ENCODE measurements around the gene TBC1D25. TPM values are rescaled to one million over a fixed set of nuclear protein-coding genes. Genes with fewer than 3 reads are reported as not detected.

TBC1D25 gene
- total and polyA plus RNA-seq, 12 donors: 6.1 to 22.6 (median 18.2) TPM

DNA sequence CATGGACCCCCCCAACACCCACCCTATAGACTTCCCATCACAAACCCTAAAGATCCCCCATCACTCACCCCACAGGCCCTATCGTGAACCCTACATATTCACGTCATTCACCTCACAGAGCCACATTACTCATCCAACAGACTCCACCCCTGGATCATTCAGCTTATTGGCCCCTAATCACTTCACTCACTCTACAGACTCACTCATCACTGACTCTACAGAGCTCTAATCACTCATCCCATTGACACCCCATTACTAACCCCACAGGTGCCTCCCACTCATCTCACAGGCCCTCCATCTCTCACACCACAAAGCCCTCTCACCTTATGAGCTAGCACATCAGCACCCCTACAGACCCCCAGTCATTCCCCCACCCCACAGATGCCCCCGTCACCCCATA, 6.3 kb upstream of the TBC1D25 start:
- Histone ChIP-seq H3K36me3 (peaks cover 0 to 7% (median 0%) of the 10 kb centered on the region in 9 donors), H3K27me3 (no peaks in the 10 kb centered on the region), H3K4me3 (no peak overlapping the region), H3K27ac (no peak overlapping the region), H3K9me3 (no peaks in the 10 kb centered on the region), H3K4me1 (peaks cover 0 to 3% (median 0%) of the 10 kb centered on the region in 9 donors)
- 94 to 96% methylated on average over 3 of the region's 3 CpGs for WGBS, 2 donors
- intact Hi-C loops (cut with DNase I): no loop called here
- no peak for DNase-seq
- ATAC-seq: no peak
- TF ChIP-seq, protein P1, sequence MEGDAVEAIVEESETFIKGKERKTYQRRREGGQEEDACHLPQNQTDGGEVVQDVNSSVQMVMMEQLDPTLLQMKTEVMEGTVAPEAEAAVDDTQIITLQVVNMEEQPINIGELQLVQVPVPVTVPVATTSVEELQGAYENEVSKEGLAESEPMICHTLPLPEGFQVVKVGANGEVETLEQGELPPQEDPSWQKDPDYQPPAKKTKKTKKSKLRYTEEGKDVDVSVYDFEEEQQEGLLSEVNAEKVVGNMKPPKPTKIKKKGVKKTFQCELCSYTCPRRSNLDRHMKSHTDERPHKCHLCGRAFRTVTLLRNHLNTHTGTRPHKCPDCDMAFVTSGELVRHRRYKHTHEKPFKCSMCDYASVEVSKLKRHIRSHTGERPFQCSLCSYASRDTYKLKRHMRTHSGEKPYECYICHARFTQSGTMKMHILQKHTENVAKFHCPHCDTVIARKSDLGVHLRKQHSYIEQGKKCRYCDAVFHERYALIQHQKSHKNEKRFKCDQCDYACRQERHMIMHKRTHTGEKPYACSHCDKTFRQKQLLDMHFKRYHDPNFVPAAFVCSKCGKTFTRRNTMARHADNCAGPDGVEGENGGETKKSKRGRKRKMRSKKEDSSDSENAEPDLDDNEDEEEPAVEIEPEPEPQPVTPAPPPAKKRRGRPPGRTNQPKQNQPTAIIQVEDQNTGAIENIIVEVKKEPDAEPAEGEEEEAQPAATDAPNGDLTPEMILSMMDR (IDR thresholded peaks at IDR 0.05): no peak

DNA sequence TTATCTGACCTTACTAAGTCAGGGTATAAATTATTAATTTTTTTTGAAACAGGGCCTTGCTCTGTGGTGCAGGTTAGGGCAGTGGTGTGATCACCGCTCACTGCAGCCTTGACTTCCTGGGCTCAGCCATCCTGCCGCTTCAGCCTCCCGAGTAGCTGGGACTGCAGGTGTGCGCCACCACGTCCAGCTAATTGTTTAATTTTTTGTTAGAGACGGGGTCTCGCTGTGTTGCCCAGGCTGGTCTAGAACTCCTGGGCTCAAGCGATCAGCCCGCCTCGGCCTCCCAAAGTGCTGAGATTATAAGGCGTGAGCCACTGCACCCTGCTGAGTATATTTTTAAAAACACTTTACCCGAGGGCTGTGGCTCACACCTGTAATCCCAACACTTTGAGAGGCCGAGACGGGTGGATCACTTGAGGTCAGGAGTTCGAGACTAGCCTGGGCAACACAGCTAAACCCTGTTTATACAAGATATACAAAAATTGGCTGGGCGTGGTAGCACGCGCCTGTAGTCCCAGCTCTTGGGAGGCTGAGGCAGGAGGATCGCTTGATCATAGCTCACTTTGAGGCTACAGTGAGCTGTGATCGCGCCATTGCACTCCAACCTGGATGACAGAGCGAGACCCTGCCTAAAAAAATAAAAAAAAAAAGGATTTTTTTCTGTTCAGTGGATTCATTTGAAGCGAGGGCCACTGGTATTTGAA, 721 bp upstream of the TBC1D25 start:
- intact Hi-C loops (cut with DNase I): no loop called here
- peak overlapping the region in 9 of 10 donors; percentile 63 to 79 (median 73) for H3K4me3 ChIP-seq
- WGBS, 2 donors: 83 to 87% methylated on average over 23 of the region's 23 CpGs
- H3K4me1 ChIP-seq: peaks cover 0 to 13% (median 6%) of the 10 kb centered on the region in 9 donors
- no peaks in the 10 kb centered on the region for H3K9me3 ChIP-seq
- peak overlapping the region in 9 of 10 donors; percentile 79 to 94 (median 90) for H3K27ac ChIP-seq
- H3K36me3 ChIP-seq: peaks cover 0 to 15% (median 0%) of the 10 kb centered on the region in 9 donors
- DNase-seq (no peak), ATAC-seq (peak in 2 of 8 donors; percentile 5 to 8)
- TF ChIP-seq, protein P1 (IDR thresholded peaks at IDR 0.05): no peak
- H3K27me3 ChIP-seq: no peaks in the 10 kb centered on the region

DNA sequence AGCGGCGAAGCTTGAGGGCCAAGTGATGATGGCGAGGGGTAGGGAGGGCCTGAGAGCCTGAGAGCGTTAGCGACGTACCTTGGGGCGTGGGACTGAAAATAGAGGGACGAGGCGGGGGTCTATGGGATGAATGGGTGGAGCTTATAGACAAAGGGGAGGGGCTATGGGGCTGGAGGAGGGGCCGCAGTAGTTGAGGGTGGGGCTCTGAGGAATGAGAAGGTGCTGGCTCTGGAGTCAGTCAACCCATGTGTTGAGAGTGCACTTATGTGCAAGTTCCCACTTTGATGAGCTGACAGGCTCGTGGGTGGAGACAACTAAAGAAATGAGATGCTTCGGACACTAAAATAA, 488 bp downstream of the TBC1D25 start:
- no peaks in the 10 kb centered on the region for H3K27me3 ChIP-seq
- TF ChIP-seq, protein P1 (IDR thresholded peaks at IDR 0.05): no peak
- peaks cover 0 to 27% (median 0%) of the 10 kb centered on the region in 9 donors for H3K36me3 ChIP-seq
- peak; percentile 29 for DNase-seq
- H3K4me3 ChIP-seq: peak overlapping the region; percentile 35 to 79 (median 72)
- intact Hi-C loops (cut with DNase I): no loop called here
- peak; percentile 44 to 81 (median 64) for ATAC-seq
- peak overlapping the region; percentile 73 to 94 (median 88) for H3K27ac ChIP-seq
- no peaks in the 10 kb centered on the region for H3K9me3 ChIP-seq
- H3K4me1 ChIP-seq: peaks cover 0 to 13% (median 6%) of the 10 kb centered on the region in 9 donors
- 1 to 4% methylated on average over 9 to 12 of the region's 12 CpGs for WGBS, 2 donors

DNA sequence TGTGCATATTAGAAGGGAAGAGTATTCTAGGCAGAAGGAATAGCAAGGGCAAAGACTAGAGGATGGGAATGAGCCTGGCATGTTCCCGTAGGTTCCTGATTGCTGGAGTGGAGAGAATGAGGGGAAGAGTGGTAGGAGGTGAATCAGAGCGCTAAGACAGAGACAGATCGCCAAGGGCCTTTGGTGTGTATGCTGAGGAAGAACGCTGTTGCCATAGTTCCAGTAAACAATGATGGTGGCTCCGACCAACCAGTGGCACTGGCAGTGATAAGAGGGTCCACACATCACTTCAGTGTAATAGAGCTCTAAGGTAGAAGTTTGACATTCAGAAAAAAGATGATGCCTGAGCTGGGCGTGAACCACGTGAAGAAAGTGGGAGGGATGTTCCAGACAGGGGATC, 966 bp downstream of the TBC1D25 start:
- TF ChIP-seq, protein P1 (IDR thresholded peaks at IDR 0.05): no peak
- Histone ChIP-seq H3K9me3 (no peaks in the 10 kb centered on the region), H3K36me3 (peaks cover 0 to 32% (median 0%) of the 10 kb centered on the region in 9 donors), H3K27ac (peak overlapping the region in 8 of 10 donors; percentile 10 to 94 (median 90)), H3K4me3 (peak overlapping the region in 9 of 10 donors; percentile 63 to 79 (median 73)), H3K27me3 (no peaks in the 10 kb centered on the region), H3K4me1 (peaks cover 0 to 13% (median 6%) of the 10 kb centered on the region in 9 donors)
- 53 to 61% methylated on average over 7 of the region's 7 CpGs for WGBS, 2 donors
- intact Hi-C loops (cut with DNase I): no loop called here
- ATAC-seq: no peak
- DNase-seq: no peak

Measured in heart right ventricle (tissue), 16 donors.